A172 (cell line): ENCODE measurements around the gene DIP2B. TPM values are rescaled to one million over a fixed set of nuclear protein-coding genes. Genes with fewer than 3 reads are reported as not detected.
"Not testable (repeated sequence)": the region's sequence is repeated elsewhere in the genome, so short reads cannot be mapped to it uniquely, and the experiment has no call there.

Experiments used
- DNase-seq: peaks from one replicate; pipeline ENCODE4 v3.0.0-alpha.2; 2015; ENCODE audit warnings: low spot score
- total RNA-seq: library from RNA; depleted of rRNA; stranded (reverse); fragments of >200 nt; shearing (Covaris generic); gene quantifications from 2 replicates; pipeline ENCODE4 v1.2.3, GENCODE V29; 2014

DIP2B gene
- total RNA-seq, 1 experiment from 2014 or later, result 25.0 TPM

- DNase-seq, result no peak
Measured at GRCh38 chr12:50518090-50518489, 13.3 kb downstream of the DIP2B start.

GRCh38 chr12:50519353-50519752 is 14.6 kb downstream of the DIP2B start:
- no peak for DNase-seq

- no peak for DNase-seq
Measured at GRCh38 chr12:50520416-50521207, 15.8 kb downstream of the DIP2B start.

GRCh38 chr12:50521781-50522180 is 17.0 kb downstream of the DIP2B start:
- DNase-seq, result not testable (repeated sequence)

- no peak for DNase-seq
Measured at GRCh38 chr12:50523772-50524171, 19.0 kb downstream of the DIP2B start.

GRCh38 chr12:50524621-50525020 is 19.8 kb downstream of the DIP2B start:
- no peak for DNase-seq

- DNase-seq, result no peak
Measured at GRCh38 chr12:50525422-50525821, 20.6 kb downstream of the DIP2B start.

GRCh38 chr12:50527359-50527726 is 22.6 kb downstream of the DIP2B start:
- DNase-seq, result no peak

- DNase-seq, result no peak
Measured at GRCh38 chr12:50528800-50529199, 24.0 kb downstream of the DIP2B start.

- DNase-seq, result no peak
Measured at GRCh38 chr12:50529345-50529744, 24.6 kb downstream of the DIP2B start.

- no peak for DNase-seq
Measured at GRCh38 chr12:50530532-50530931, 25.7 kb downstream of the DIP2B start.

- DNase-seq, result peak; percentile 57
Measured at GRCh38 chr12:50533203-50533584, 28.4 kb downstream of the DIP2B start.

- DNase-seq, result no peak
Measured at GRCh38 chr12:50533971-50534370, 29.2 kb downstream of the DIP2B start.

- no peak for DNase-seq
Measured at GRCh38 chr12:50536831-50537537, 32.2 kb downstream of the DIP2B start.

- peak; percentile 78 for DNase-seq
Measured at GRCh38 chr12:50537538-50537919, 32.7 kb downstream of the DIP2B start.

GRCh38 chr12:50538182-50538581 is 33.4 kb downstream of the DIP2B start:
- no peak for DNase-seq

GRCh38 chr12:50541139-50541538 is 36.4 kb downstream of the DIP2B start:
- DNase-seq, result no peak

- peak; percentile 72 for DNase-seq
Measured at GRCh38 chr12:50542448-50542847, 37.7 kb downstream of the DIP2B start.

- DNase-seq, result not testable (repeated sequence)
Measured at GRCh38 chr12:50543188-50543587, 38.4 kb downstream of the DIP2B start.

GRCh38 chr12:50545213-50545612 is 40.4 kb downstream of the DIP2B start:
- no peak for DNase-seq

- peak; percentile 55 for DNase-seq
Measured at GRCh38 chr12:50545786-50546185, 41.0 kb downstream of the DIP2B start.

GRCh38 chr12:50546441-50547318 is 41.9 kb downstream of the DIP2B start:
- DNase-seq, result no peak
